Right cardiac atrium (tissue), 5 donors: ENCODE results near the gene C19orf25. TPM values are rescaled to one million over a fixed set of nuclear protein-coding genes. Genes with fewer than 3 reads are reported as not detected.

ENCODE experiments used
- ATAC-seq, 2 donors: fragments of 200-7000 bp; cut with Tn5 transposase; one replicate each; pipeline versions ENCODE4 v1.8.0 to v1.9.1; 2020; ENCODE audit warnings: moderate library complexity in 2 of 2, mild to moderate bottlenecking in 1 of 2
- DNase-seq, 3 donors: peaks; one replicate each; pipeline ENCODE4 v3.0.0-alpha.2; 2020
- H3K27ac ChIP-seq: one replicate; pipeline ENCODE4 v1.5.1; 2013; ENCODE audit warnings: mild to moderate bottlenecking, low read length, control low read depth, moderate library complexity
- H3K27me3 ChIP-seq: one replicate; pipeline ENCODE4 v1.6.1; 2013; ENCODE audit not compliant: control insufficient read depth, insufficient read depth
- H3K4me1 ChIP-seq: one replicate; pipeline ENCODE4 v1.6.1; 2013; ENCODE audit warnings: low read length; ENCODE audit not compliant: control insufficient read depth, insufficient read depth
- H3K4me3 ChIP-seq: one replicate; pipeline ENCODE4 v1.5.1; 2013; ENCODE audit warnings: low read length, control low read depth
- H3K9me3 ChIP-seq: one replicate; pipeline ENCODE4 v1.6.1; 2013; ENCODE audit warnings: low read length; ENCODE audit not compliant: control insufficient read depth
- WGBS: extraction: QIAGEN DNeasy Blood & Tissue Kit; methylation state at CpG from one replicate; pipeline ENCODE4 v1.1.7; 2013; 5-methylcytosine and 5-hydroxymethylcytosine counted together
- intact Hi-C, 4 donors: fragments of 100-400 bp; cut with DNase I; formaldehyde crosslinking; loops; one replicate each; pipeline versions ENCODE4 v1.11.0 to v1.14.0; 2022 to 2023
- polyA plus RNA-seq: library from polyadenylated mRNA; stranded (reverse); fragments of 200-250 nt; gene quantifications from one replicate; pipeline ENCODE4 v1.2.3, GENCODE V29; 2013
- total RNA-seq, 4 donors: library from RNA; stranded (reverse); fragmentation: NEBNext Ultra II Directional; extraction: Animal tissue kit (Norgen Biotek cat#: 25700); gene quantifications; one replicate each; pipeline ENCODE4 v1.2.1, GENCODE V29; 2021
- donor health status: healthy with polysubstance abuse.
- donor health status: DM: no; HTN: yes; CAD: no.
- donor health status: DM: no; HTN: no; CAD: no.
- donor health status: DM: no; HTN: yes; CAD: no; lungs with severe emphysema.
- donor health status: DM: yes; HTN: yes; CAD: no.

Gene C19orf25
- total and polyA plus RNA-seq, 5 donors = 14.4 to 23.6 (median 18.2) TPM

GRCh38 chr19:1431759-1432506, 47.1 kb downstream of the C19orf25 start:
- no peaks in the 10 kb centered on the region for H3K4me1 ChIP-seq
- no peak for ATAC-seq
- intact Hi-C loops = no loop called here
- no peaks in the 10 kb centered on the region for H3K27me3 ChIP-seq
- no peaks in the 10 kb centered on the region for H3K9me3 ChIP-seq
- H3K4me3 ChIP-seq = no peak overlapping the region
- peak in 1 of 3 donors; percentile 57 for DNase-seq
- no peak overlapping the region for H3K27ac ChIP-seq
- WGBS = 90% methylated on average over 24 of the region's 24 CpGs

DNA sequence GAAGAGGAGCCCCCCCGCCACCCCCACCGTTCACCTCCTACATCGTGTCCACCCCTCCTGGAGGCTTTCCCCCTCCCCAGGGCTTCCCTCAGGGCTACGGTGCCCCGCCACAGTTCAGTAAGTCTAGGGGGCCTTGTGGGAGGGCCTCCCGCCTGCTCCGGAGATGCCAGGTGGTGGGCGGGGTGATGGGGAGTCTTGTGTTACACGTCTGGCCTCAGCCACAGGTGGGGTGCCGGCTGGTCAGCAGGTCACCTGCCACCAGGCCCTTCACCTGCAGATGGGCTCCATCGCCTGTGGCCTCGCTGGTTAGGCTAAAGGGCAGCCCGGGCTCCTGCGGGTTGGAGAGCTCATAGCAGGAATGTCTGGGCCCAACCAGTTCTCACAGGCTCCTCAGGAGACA, 48.8 kb downstream of the C19orf25 start:
- ATAC-seq (no peak), DNase-seq (peak in 1 of 3 donors; percentile 42)
- H3K9me3 ChIP-seq = no peaks in the 10 kb centered on the region
- no peak overlapping the region for H3K27ac ChIP-seq
- intact Hi-C loops = no loop called here
- no peaks in the 10 kb centered on the region for H3K27me3 ChIP-seq
- no peaks in the 10 kb centered on the region for H3K4me1 ChIP-seq
- WGBS = 83% methylated on average over 14 of the region's 14 CpGs
- H3K4me3 ChIP-seq = no peak overlapping the region

DNA sequence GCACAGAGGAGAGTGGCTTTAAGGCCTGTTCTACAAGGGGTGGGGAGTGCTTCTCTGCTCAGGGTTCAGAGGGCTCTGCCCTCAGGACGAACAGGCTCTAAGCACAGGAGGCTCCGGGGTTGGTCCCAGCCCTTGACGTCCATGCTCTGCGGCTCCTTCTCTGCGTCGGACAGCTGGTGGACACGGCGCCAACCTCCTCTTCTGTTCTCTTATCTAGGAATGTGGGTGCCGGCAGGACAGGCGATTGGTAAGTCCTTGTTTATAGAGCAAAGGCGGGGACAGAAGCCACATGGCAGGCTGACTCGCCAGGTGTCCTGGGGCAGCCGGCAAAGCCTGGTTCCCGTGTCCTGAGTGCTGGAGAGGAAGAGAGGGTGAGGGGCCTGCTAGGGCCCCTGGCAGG, 49.3 kb downstream of the C19orf25 start:
- no peaks in the 10 kb centered on the region for H3K27me3 ChIP-seq
- H3K4me1 ChIP-seq = no peaks in the 10 kb centered on the region
- no peak overlapping the region for H3K4me3 ChIP-seq
- peak in 2 of 3 donors; percentile 76 to 79 for DNase-seq
- no peak overlapping the region for H3K27ac ChIP-seq
- no peaks in the 10 kb centered on the region for H3K9me3 ChIP-seq
- WGBS = 47% methylated on average over 14 of the region's 14 CpGs
- intact Hi-C loops = no loop called here
- ATAC-seq = peak; percentile 41 to 46

- no peaks in the 10 kb centered on the region for H3K27me3 ChIP-seq
- DNase-seq (peak in 2 of 3 donors; percentile 59 to 63), ATAC-seq (peak in 1 of 2 donors; percentile 4)
- intact Hi-C loops = no loop called here
- no peaks in the 10 kb centered on the region for H3K4me1 ChIP-seq
- no peak overlapping the region for H3K27ac ChIP-seq
- 85% methylated on average over 41 of the region's 41 CpGs for WGBS
- H3K9me3 ChIP-seq = no peaks in the 10 kb centered on the region
- H3K4me3 ChIP-seq = no peak overlapping the region
Measured at GRCh38 chr19:1428738-1429391, 50.1 kb downstream of the C19orf25 start.

DNA sequence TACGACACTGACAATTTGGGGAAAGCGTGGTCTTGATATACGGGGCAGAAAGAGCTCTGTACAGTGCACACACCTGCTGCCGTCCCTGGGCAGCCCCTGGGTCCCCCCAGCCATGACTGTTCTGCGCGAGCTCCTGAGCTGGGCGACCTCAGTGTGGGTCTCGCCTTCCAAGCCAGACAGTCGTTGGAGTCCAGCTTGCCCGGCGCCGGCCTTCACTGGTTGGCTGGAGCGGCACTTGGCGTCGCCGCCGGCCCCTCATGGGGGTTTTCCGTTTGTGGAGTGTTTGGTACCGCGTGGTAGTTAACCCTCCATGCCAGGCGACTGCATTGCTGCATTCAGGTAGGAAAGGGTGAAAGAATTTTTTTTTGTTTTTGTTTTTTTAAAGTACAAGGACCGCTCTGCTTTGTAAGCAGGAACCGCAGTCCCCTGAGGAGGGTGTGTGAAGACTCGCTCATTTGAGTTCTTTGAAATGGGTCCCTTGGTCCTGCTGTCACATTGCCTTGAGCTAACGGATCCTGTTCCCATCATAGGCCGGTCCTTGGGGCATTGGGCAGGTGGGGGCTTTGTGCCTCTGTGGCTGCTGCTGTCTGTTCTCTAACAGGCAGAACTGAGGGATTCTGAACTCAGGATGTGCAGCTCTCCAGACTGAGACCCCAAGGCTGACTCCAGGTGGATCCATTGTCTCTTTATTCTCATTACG, 51.6 kb downstream of the C19orf25 start:
- DNase-seq (peak in 1 of 3 donors; percentile 45), ATAC-seq (no peak)
- no peak overlapping the region for H3K4me3 ChIP-seq
- 87% methylated on average over 27 of the region's 27 CpGs for WGBS
- intact Hi-C loops = no loop called here
- H3K9me3 ChIP-seq = no peaks in the 10 kb centered on the region
- no peaks in the 10 kb centered on the region for H3K27me3 ChIP-seq
- H3K27ac ChIP-seq = no peak overlapping the region
- H3K4me1 ChIP-seq = no peaks in the 10 kb centered on the region

DNA sequence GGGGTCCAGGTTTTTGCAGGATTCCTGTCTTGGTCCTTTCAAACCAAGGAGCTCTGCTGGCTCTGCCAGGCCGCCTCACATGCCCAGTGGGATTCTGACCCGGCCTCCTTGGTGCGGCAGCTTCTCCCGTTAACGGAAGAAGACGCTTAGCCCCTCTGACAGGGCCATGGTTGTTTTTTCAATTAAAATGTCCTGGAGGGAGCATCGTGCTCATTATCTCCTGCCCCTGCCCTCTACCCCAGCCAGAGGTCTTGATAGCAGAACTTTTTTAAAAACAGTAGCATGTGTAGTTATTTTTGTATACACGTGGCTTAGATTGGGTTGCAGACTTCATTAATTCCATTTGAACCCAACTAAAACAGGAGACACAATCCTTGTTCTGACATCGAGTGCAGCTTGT, 52.3 kb downstream of the C19orf25 start:
- ATAC-seq (no peak), DNase-seq (no peak)
- Histone ChIP-seq H3K9me3 (no peaks in the 10 kb centered on the region), H3K27me3 (no peaks in the 10 kb centered on the region), H3K27ac (no peak overlapping the region), H3K4me3 (no peak overlapping the region), H3K4me1 (no peaks in the 10 kb centered on the region)
- intact Hi-C loops = no loop called here
- 72% methylated on average over 9 of the region's 9 CpGs for WGBS

- no peaks in the 10 kb centered on the region for H3K4me1 ChIP-seq
- intact Hi-C loops = no loop called here
Measured at GRCh38 chr19:1425902-1426301, 53.1 kb downstream of the C19orf25 start.

DNA sequence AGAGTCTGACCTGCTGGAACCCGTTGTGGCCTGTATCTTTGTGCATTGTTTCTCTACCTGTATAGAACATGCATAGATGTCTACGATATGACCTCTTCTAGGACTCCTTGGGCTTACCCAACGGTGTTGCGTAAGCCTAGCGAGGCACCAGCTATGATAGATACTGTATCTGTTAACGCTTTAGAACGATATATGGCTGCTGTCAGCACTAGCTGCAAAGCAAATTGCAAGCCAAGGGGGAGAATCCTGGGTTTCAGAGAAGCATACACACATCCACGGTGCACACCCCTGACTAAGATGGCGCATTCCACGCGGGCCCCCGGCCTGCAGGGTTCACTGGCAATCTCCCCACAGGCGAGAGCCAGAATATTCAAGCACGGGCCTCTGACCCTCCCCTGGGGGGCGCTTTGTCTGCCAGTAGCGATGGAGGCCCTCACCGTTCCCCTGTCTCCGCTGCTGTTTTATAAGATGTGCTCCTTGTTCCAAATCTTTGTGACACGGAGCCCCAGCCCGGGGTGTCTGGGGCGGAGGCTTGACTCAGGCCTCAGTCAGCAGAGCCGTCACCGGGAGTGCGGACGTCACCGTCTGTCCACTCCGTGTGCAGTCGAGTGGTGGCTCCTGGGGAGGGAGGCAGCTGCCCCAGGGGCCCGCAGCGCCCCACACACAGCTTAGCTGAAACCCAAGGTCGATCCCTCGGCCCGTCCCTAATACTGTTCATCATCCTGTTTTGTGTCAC, 53.7 kb downstream of the C19orf25 start:
- H3K27me3 ChIP-seq = no peaks in the 10 kb centered on the region
- H3K27ac ChIP-seq = no peak overlapping the region
- H3K9me3 ChIP-seq = no peaks in the 10 kb centered on the region
- DNase-seq = no peak
- no peak for ATAC-seq
- intact Hi-C loops = no loop called here
- H3K4me3 ChIP-seq = no peak overlapping the region
- 82% methylated on average over 33 of the region's 33 CpGs for WGBS
- H3K4me1 ChIP-seq = no peaks in the 10 kb centered on the region

More at GRCh38 chr19:1425902-1426301, 53.1 kb downstream of the C19orf25 start:
- no peaks in the 10 kb centered on the region for H3K27me3 ChIP-seq
- H3K27ac ChIP-seq = no peak overlapping the region
- no peak for DNase-seq
- H3K4me3 ChIP-seq = no peak overlapping the region
- 91% methylated on average over 14 of the region's 14 CpGs for WGBS
- no peaks in the 10 kb centered on the region for H3K9me3 ChIP-seq
- no peak for ATAC-seq

DNA sequence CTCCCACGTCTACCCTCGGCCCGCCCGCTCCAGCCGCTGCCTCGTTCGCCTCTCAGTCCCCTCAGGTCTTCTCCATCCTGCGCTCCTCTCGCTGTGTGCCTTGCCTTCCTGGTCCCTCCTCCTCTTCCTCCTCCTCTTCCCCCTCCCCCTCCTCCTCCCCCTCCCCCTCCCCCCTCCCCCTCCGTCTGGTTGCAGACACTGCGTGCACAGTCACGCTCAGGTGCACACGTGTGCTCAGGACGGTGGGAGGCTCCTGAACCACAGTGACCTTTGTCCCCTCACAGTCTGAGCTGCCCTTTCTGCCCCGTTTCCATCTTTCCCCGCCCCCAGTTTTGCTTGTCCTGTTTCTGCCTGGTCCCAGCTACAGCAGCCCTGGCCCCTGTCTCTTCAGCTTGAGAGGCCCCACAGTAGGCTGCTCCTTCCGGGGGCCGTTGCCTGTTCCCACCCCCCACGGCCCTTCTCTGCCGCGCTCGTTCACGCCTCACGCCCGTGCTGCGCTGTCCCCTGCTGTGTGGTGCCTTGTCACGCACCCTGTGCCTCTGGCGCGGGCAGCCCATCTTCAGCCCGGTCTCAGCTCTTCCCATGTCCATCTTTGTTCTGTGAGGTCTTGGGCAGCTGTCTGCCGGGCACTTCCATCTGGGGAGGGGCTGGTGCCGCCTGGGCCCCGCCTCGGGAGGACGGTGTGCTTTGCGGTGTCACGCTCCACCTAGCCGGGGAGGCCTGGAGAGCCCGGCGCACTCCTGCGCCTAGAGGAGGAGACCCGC, 54.6 kb downstream of the C19orf25 start:
- 84% methylated on average over 42 of the region's 42 CpGs for WGBS
- Histone ChIP-seq H3K27me3 (no peaks in the 10 kb centered on the region), H3K4me1 (no peaks in the 10 kb centered on the region), H3K9me3 (no peaks in the 10 kb centered on the region), H3K27ac (no peak overlapping the region), H3K4me3 (no peak overlapping the region)
- intact Hi-C loops = no loop called here
- ATAC-seq (no peak), DNase-seq (no peak)

DNA sequence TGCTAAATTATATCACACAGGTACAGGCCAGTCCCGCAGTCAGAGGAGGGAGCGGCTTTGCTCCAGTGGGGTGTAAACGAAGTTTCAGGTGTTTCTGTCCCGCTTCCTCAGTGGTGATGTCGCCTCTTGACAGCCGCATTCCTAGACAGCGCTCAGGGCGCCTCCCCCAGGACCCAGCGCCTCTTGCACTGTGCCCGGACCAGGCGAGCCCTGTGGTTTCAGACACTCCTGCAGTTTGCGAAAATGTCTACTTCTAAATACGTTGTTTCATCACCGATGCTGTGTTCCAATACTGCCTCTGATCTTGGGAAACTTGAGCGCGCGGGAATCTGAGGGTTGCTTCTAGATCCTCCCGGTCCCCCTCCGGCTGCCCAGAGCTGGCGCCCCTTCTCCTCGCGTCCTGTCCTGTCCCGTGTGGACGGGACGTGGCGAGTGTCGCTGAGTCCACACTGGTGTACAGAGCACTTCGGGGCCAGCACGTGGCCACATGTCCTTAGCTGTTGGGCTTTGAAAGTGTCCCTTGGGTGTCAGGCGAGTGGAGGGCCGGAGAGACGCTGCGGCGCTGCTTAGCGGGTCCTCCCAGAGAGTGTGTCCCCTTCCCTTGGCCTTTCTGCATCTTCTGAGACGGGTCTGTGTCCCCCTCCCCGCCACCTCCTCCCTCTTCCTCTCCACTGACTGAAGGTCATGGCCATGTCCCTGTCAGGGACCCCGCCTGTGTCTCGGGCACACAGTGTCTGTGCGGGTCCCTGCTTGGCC, 55.4 kb downstream of the C19orf25 start:
- Histone ChIP-seq H3K27me3 (no peaks in the 10 kb centered on the region), H3K9me3 (no peaks in the 10 kb centered on the region), H3K4me3 (no peak overlapping the region), H3K4me1 (peaks cover 4% of the 10 kb centered on the region), H3K27ac (no peak overlapping the region)
- DNase-seq (peak in 2 of 3 donors; percentile 38 to 48), ATAC-seq (no peak)
- WGBS = 90% methylated on average over 40 of the region's 40 CpGs
- intact Hi-C loops = no loop called here
